ENCODE data around the gene MBD6.

Gene MBD6

GRCh38 chr12:57576613-57577160 lies 54.1 kb downstream of the MBD6 start:
- no peak for DNase-seq (ENCODE audit: low read depth)

DNA sequence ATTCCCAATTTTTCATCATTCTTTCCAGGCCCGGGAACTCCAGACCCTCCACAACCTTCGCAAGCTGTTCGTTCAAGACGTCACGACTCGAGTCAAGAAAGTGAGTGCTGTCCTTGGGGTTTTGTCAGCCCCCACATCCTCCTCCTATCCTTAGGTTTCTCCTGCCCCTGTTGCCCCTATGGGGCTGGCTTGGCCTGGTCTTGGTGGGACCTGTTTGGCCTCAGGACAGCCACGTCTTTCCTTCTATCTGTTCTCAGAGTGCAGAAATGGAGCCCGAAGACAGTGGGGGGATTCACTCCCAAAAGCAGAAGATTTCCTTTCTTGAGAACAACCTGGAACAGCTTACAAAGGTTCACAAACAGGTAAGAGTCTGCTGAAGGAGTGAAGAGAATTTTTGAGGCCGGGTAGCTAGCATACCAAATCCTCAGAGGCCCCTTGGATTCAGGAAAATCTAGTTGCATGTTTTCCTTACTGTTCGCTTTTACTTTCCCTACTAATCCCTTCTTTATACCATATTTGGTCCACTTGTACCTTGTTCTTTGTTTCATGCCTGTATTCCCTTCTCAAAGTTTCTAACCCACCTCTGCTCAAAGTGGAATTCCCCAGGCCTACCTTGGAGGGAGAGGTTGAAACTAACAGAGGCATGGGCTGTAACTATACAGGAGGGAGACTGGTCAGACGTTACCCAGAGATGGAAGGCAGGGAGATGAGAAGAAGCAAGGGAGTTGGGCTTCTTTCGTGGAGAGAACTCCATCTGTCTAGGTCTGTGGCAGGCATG lies 55.5 kb downstream of the MBD6 start:
- DNase-seq (ENCODE audit: low read depth) = no peak

GRCh38 chr12:57579011-57579410 lies 56.4 kb downstream of the MBD6 start:
- no peak for DNase-seq (ENCODE audit: low read depth)
